Tibial nerve (tissue), 4 donors: ENCODE measurements around the gene MTHFD1. TPM values are rescaled to one million over a fixed set of nuclear protein-coding genes. Genes with fewer than 3 reads are reported as not detected.

Source experiments
- DNase-seq, 2 donors: peaks; one replicate each; pipeline ENCODE4 v3.0.0-alpha.2; 2019; ENCODE audit warnings: low spot score in 2 of 2
- H3K27ac ChIP-seq, 4 donors: fragments of 200-600 bp; sonication (generic) in 3 of 4; one replicate each; pipeline ENCODE4 v1.5.1; 2017 to 2019; ENCODE audit warnings: mild to moderate bottlenecking in 1 of 4
- H3K27me3 ChIP-seq, 2 donors: fragments of 200-600 bp; sonication (generic) in 1 of 2; one replicate each; pipeline versions ENCODE4 v1.5.1 to v1.6.0; 2017 to 2019
- H3K36me3 ChIP-seq, 3 donors: fragments of 200-600 bp; sonication (generic); one replicate each; pipeline ENCODE4 v1.5.1; 2018 to 2019
- H3K4me1 ChIP-seq, 4 donors: fragments of 200-600 bp; sonication (generic) in 3 of 4; one replicate each; pipeline ENCODE4 v1.5.1; 2017 to 2019
- H3K4me3 ChIP-seq, 4 donors: fragments of 200-600 bp; sonication (generic) in 3 of 4; one replicate each; pipeline ENCODE4 v1.5.1; 2017 to 2019; ENCODE audit warnings: mild to moderate bottlenecking in 1 of 4, moderate library complexity in 1 of 4
- H3K9me3 ChIP-seq, 4 donors: fragments of 200-600 bp; sonication (generic) in 3 of 4; one replicate each; pipeline ENCODE4 v1.5.1; 2017 to 2019
- CTCF ChIP-seq, 5 experiments: fragments of 200-600 bp in 3 of 5; fragments of 450-650 bp in 2 of 5; sonication (generic) in 3 of 5; IDR thresholded peaks; one replicate each; pipeline ENCODE4 v1.5.1; 2016 to 2019; ENCODE audit warnings: antibody characterized with exemption in 5 of 5, mild to moderate bottlenecking in 3 of 5, moderate library complexity in 2 of 5
- EP300 ChIP-seq, 2 donors: sonication (generic); formaldehyde crosslinking; IDR thresholded peaks; one replicate each; pipeline ENCODE4 v1.6.1; 2017; ENCODE audit warnings: antibody characterized with exemption in 2 of 2, mild to moderate bottlenecking in 1 of 2
- POLR2A ChIP-seq, 2 donors: fragments of 450-650 bp; IDR thresholded peaks; one replicate each; pipeline ENCODE4 v1.6.1; 2017; ENCODE audit warnings: antibody characterized with exemption in 2 of 2, mild to moderate bottlenecking in 2 of 2, moderate library complexity in 2 of 2
- WGBS, 2 donors: methylation state at CpG; one replicate each; pipeline ENCODE4 v1.1.5; 2018; 5-methylcytosine and 5-hydroxymethylcytosine counted together
- total RNA-seq, 4 donors: library from RNA; depleted of rRNA; stranded (reverse); fragments of >200 nt; gene quantifications; one replicate each; pipeline ENCODE4 v1.1.0, GENCODE V29; 2016

Gene MTHFD1
- total RNA-seq, 4 donors from 2014 or later = 52.0 to 59.4 (median 56.7) TPM

- no peak overlapping the region for H3K4me3 ChIP-seq
- peaks cover 0 to 15% (median 0%) of the 10 kb centered on the region in 4 donors for H3K4me1 ChIP-seq
- WGBS, 2 donors = 80 to 86% methylated on average over 3 of the region's 3 CpGs
- no peaks in the 10 kb centered on the region for H3K27me3 ChIP-seq
- peaks cover 0 to 4% (median 0%) of the 10 kb centered on the region in 3 donors for H3K36me3 ChIP-seq
- no peak for DNase-seq
- no peak for TF ChIP-seq POLR2A (IDR thresholded peaks at IDR 0.05)
- no peak for TF ChIP-seq CTCF (IDR thresholded peaks at IDR 0.05)
- no peak for TF ChIP-seq EP300 (IDR thresholded peaks at IDR 0.05)
- no peaks in the 10 kb centered on the region for H3K9me3 ChIP-seq
- H3K27ac ChIP-seq = no peak overlapping the region
These were observed 78.9 kb downstream of the MTHFD1 start for GRCh38 chr14:64467101-64467500.

GRCh38 chr14:64467566-64467965, 79.4 kb downstream of the MTHFD1 start:
- H3K27ac ChIP-seq = no peak overlapping the region
- no peaks in the 10 kb centered on the region for H3K36me3 ChIP-seq
- no peak for TF ChIP-seq EP300 (IDR thresholded peaks at IDR 0.05)
- no peak for TF ChIP-seq POLR2A (IDR thresholded peaks at IDR 0.05)
- no peak for TF ChIP-seq CTCF (IDR thresholded peaks at IDR 0.05)
- H3K4me1 ChIP-seq = peaks cover 0 to 15% (median 0%) of the 10 kb centered on the region in 4 donors
- H3K27me3 ChIP-seq = no peaks in the 10 kb centered on the region
- no peak overlapping the region for H3K4me3 ChIP-seq
- H3K9me3 ChIP-seq = no peaks in the 10 kb centered on the region
- no peak for DNase-seq

GRCh38 chr14:64468451-64468850, 80.3 kb downstream of the MTHFD1 start:
- no peaks in the 10 kb centered on the region for H3K27me3 ChIP-seq
- 56 to 58% methylated on average over 3 of the region's 3 CpGs for WGBS, 2 donors
- no peaks in the 10 kb centered on the region for H3K9me3 ChIP-seq
- no peak overlapping the region for H3K4me3 ChIP-seq
- H3K27ac ChIP-seq = no peak overlapping the region
- H3K36me3 ChIP-seq = no peaks in the 10 kb centered on the region
- TF ChIP-seq EP300 (IDR thresholded peaks at IDR 0.05) (no peak), POLR2A (IDR thresholded peaks at IDR 0.05) (no peak), CTCF (IDR thresholded peaks at IDR 0.05) (no peak)
- DNase-seq = no peak
- H3K4me1 ChIP-seq = peaks cover 0 to 15% (median 0%) of the 10 kb centered on the region in 4 donors

GRCh38 chr14:64474041-64474440, 85.9 kb downstream of the MTHFD1 start:
- no peaks in the 10 kb centered on the region for H3K4me1 ChIP-seq
- no peak overlapping the region for H3K4me3 ChIP-seq
- no peak overlapping the region for H3K27ac ChIP-seq
- no peaks in the 10 kb centered on the region for H3K27me3 ChIP-seq
- TF ChIP-seq CTCF (IDR thresholded peaks at IDR 0.05) (no peak), POLR2A (IDR thresholded peaks at IDR 0.05) (no peak), EP300 (IDR thresholded peaks at IDR 0.05) (no peak)
- DNase-seq = no peak
- H3K9me3 ChIP-seq = no peaks in the 10 kb centered on the region
- 64 to 72% methylated on average over 2 of the region's 2 CpGs for WGBS, 2 donors
- H3K36me3 ChIP-seq = no peaks in the 10 kb centered on the region

DNA sequence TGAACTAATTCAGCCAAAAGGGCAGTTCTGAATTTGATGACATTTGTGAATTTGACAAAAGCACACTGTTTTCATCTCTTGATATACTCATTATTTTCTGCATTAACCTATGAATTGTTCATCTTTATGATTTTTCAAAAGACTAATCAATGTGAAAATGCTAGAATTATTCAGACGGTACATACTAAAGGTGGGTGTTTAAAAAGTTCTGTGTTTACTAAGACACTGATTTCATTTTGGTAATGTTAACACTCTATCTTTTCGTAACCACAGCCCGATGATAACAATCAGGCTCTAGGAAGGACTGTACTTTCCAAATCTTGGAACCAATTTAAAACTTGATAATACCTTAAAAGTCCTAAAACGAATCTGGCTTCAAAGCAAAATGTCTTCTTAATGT, 86.5 kb downstream of the MTHFD1 start:
- 79 to 89% methylated on average over 4 of the region's 4 CpGs for WGBS, 2 donors

More for the DNA sequence above, 86.5 kb downstream of the MTHFD1 start:
- no peaks in the 10 kb centered on the region for H3K4me1 ChIP-seq
- H3K27ac ChIP-seq = no peak overlapping the region
- no peak for TF ChIP-seq POLR2A (IDR thresholded peaks at IDR 0.05)
- TF ChIP-seq CTCF (IDR thresholded peaks at IDR 0.05) = no peak
- TF ChIP-seq EP300 (IDR thresholded peaks at IDR 0.05) = no peak
- H3K36me3 ChIP-seq = no peaks in the 10 kb centered on the region
- H3K27me3 ChIP-seq = no peaks in the 10 kb centered on the region
- H3K9me3 ChIP-seq = no peaks in the 10 kb centered on the region
- DNase-seq = no peak
- no peak overlapping the region for H3K4me3 ChIP-seq
